Measurements from ENCODE around the gene IMP3. TPM values are rescaled to one million over a fixed set of nuclear protein-coding genes. Genes with fewer than 3 reads are reported as not detected.
"Not testable (repeated sequence)": the region's sequence is repeated elsewhere in the genome, so short reads cannot be mapped to it uniquely, and the experiment has no call there.

Gene IMP3
- total RNA-seq, 4 donors from 2014 or later = 161 to 204 (median 185) TPM

DNA sequence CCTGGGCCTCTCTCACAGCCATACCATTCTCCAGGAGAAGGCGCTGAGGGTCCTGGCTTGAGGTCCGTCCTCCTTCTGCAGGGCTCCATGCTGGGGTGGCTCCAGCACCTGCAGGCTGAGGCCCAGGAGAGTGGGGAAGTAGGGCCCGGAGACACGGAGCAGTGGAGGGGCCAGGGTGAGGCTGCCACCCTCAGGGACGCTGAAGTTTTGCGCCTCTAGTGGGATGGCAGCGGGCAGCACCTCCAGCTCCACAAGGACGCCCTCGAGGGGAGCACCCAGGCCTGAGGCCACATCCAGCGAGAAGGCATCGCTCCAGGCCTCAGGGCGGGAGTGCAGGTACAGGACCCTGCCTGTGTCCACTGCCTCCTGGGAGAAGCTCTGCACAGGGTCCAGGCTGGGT, 45.2 kb upstream of the IMP3 start:
- WGBS, 2 donors = 84 to 85% methylated on average over 10 to 11 of the region's 12 CpGs
- intact Hi-C loops (cut with DNase I; ENCODE audit: low total_unique reads) = no loop called here
- DNase-seq (ENCODE audit: low spot score in 2 of 2) = no peak
- no peak overlapping the region for H3K4me3 ChIP-seq (ENCODE audit: low read depth, poor library complexity, severe bottlenecking)
- TF ChIP-seq POLR2A (IDR thresholded peaks at IDR 0.05) = no peak
- TF ChIP-seq CTCF (IDR thresholded peaks at IDR 0.05) = no peak

- intact Hi-C loops (cut with DNase I; ENCODE audit: low total_unique reads) = loop anchor here (5.0 kb wide), 1 partner anchor 118 kb away; no protein-coding TSS in a partner anchor
- no peak overlapping the region for H3K4me3 ChIP-seq (ENCODE audit: low read depth, poor library complexity, severe bottlenecking)
- 85 to 88% methylated on average over 10 of the region's 10 CpGs for WGBS, 2 donors
- TF ChIP-seq POLR2A (IDR thresholded peaks at IDR 0.05) (no peak), CTCF (IDR thresholded peaks at IDR 0.05) (no peak)
- DNase-seq (ENCODE audit: low spot score in 2 of 2) = no peak
Measured at GRCh38 chr15:75684648-75685047, 44.6 kb upstream of the IMP3 start.

DNA sequence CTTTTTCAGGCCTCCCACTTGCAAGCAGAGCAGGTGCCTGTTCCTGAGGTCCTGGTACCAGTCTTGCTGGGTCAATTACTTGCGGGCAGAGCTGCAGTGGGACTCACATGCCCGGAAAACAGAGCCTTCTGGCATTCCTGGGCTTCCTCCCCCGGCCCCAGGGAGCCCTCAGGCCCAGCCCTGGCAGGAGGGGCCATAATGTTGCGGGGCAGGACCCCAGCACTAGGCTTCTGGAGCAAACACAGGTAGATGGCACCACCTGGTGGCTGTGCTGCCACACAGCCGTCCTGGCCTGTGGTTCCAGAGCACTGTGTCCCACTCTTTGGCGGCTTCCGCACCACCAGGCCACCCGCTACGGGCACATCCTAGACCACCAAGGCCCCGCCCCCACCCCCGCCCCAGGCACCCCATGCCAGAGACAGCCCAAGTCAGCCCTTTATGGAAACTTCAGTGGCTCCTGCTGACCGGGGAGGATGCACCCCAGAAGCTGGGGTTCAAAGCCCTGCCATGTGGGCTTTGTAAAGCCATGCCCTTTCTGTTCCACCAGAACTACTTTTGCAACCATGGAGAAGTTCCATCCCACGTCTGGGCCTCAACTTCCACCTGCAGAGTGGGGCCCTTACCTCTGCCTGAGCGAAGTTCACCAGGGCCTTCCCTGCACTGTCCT, 43.8 kb upstream of the IMP3 start:
- TF ChIP-seq CTCF (IDR thresholded peaks at IDR 0.05) = peak in 1 of 3 donors; percentile 26
- intact Hi-C loops (cut with DNase I; ENCODE audit: low total_unique reads) = loop anchor here (5.0 kb wide), 1 partner anchor 119 kb away; no protein-coding TSS in a partner anchor
- peak in 1 of 2 donors; percentile 93 for DNase-seq (ENCODE audit: low spot score in 2 of 2)
- WGBS, 2 donors = 30 to 49% methylated on average over 5 to 10 of the region's 14 CpGs
- H3K4me3 ChIP-seq (ENCODE audit: low read depth, poor library complexity, severe bottlenecking) = not testable (repeated sequence)

GRCh38 chr15:75682181-75683135, 42.4 kb upstream of the IMP3 start:
- intact Hi-C loops (cut with DNase I; ENCODE audit: low total_unique reads) = loop anchor here (5.0 kb wide), 1 partner anchor 120 kb away; no protein-coding TSS in a partner anchor
- TF ChIP-seq POLR2A (IDR thresholded peaks at IDR 0.05) (no peak), CTCF (IDR thresholded peaks at IDR 0.05) (no peak)
- DNase-seq (ENCODE audit: low spot score in 2 of 2) = no peak
- WGBS, 2 donors = 81 to 82% methylated on average over 22 to 31 of the region's 40 CpGs
- no peak overlapping the region for H3K4me3 ChIP-seq (ENCODE audit: low read depth, poor library complexity, severe bottlenecking)

DNA sequence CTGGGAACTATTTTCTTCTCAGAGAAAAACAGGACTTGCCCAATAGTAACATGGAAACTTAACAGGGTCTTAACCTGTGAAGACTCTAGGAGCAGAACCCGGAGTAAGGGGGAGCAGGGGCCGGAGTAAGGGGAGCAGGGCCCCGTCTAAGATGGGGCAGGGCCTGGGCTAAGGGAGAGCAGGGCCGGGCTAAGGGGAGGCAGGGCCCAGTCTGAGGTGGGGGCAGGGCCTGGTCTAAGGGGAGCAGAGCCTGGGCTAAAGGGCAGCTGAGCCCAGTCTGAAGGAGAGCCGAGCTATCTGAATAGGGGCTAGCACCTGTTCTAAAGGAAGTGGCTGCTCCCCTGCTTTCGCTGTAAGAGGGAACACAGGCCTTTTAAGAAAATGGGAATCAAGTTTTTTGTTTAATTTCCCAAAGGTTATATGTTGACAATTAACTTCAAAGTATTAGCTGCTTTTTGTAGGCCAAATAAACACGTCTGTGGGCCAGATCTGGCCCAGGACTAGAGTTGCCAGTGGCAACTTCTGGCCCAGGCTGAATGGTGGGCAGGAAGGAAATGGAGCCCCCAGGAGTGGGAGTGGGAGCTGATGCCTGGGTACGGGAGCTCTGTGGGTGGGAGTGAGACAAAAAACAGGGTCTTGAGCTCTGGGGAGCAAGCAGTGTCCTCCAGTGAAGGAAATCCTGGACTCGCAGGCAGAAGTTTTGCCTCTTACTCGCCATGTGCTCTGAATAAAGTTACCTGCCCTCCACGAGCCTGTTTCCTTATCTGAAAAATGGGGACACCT, 40.2 kb upstream of the IMP3 start:
- 79 to 84% methylated on average over 11 of the region's 11 CpGs for WGBS, 2 donors
- intact Hi-C loops (cut with DNase I; ENCODE audit: low total_unique reads) = loop anchor here (5.0 kb wide), 1 partner anchor 122 kb away; no protein-coding TSS in a partner anchor

DNA sequence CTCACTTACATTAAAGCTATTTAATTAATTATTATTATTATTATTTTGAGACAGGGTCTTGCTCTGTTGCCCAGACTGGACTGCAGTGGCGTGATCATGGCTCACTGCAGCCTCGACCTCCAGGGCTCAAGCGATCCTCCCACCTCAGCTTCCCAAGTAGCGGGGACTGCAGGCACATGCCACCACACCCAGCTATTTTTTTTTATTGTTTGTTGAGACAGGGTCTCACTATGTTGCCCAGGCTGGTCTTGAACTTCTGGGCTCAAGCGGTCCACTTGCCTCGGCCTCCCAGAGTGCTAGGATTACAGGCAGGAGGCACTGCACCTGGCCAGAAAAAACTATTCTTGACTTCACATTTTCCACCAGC, 38.3 kb upstream of the IMP3 start:
- H3K4me3 ChIP-seq (ENCODE audit: low read depth, poor library complexity, severe bottlenecking); DNase-seq (ENCODE audit: low spot score in 2 of 2); intact Hi-C loops (cut with DNase I; ENCODE audit: low total_unique reads): not testable (repeated sequence)
- WGBS, 2 donors = 89 to 91% methylated on average over 6 of the region's 6 CpGs

More for the DNA sequence above, 40.2 kb upstream of the IMP3 start:
- TF ChIP-seq POLR2A (IDR thresholded peaks at IDR 0.05) (no peak), CTCF (IDR thresholded peaks at IDR 0.05) (no peak)
- no peak for DNase-seq (ENCODE audit: low spot score in 2 of 2)
- no peak overlapping the region for H3K4me3 ChIP-seq (ENCODE audit: low read depth, poor library complexity, severe bottlenecking)

All from lower leg skin (tissue), 4 donors.